CD8-positive, alpha-beta memory T cell (primary cell): ENCODE results near the gene DDR1. TPM values are rescaled to one million over a fixed set of nuclear protein-coding genes. Genes with fewer than 3 reads are reported as not detected.

Source experiments
- CTCF ChIA-PET: fragments of 350-600 bp; sonication (Branson Sonifier 250); formaldehyde crosslinking; loops from one replicate; lab custom pipeline; 2021; ENCODE audit warnings: antibody characterized with exemption; lab: Charles Lee
- POLR2A ChIA-PET: fragments of 350-600 bp; sonication (Branson Sonifier 250); formaldehyde crosslinking; loops from one replicate; lab custom pipeline; 2021; ENCODE audit warnings: antibody characterized with exemption; lab: Charles Lee
- DNase-seq, 5 donors: peaks; one replicate each; pipeline versions ENCODE4 v3.0.0 to v3.0.0-alpha.2; 2020 to 2022; ENCODE audit warnings: mixed read lengths in 1 of 5
- H3K27ac ChIP-seq: one replicate; pipeline ENCODE4 v1.7.0; 2013; ENCODE audit warnings: low read depth, mild to moderate bottlenecking, low read length, moderate library complexity
- H3K27me3 ChIP-seq: 2 replicates; pipeline ENCODE4 v1.7.0; 2013; ENCODE audit warnings: low read length, mild to moderate bottlenecking; ENCODE audit not compliant: insufficient read depth, poor library complexity, severe bottlenecking
- H3K36me3 ChIP-seq: 2 replicates; pipeline ENCODE4 v1.7.0; 2013; ENCODE audit warnings: mild to moderate bottlenecking, low read length, moderate library complexity; ENCODE audit not compliant: insufficient read depth
- H3K4me1 ChIP-seq: 2 replicates; pipeline ENCODE4 v1.7.0; 2013; ENCODE audit warnings: mild to moderate bottlenecking, low read length, moderate library complexity; ENCODE audit not compliant: insufficient read depth
- H3K4me3 ChIP-seq: 2 replicates; pipeline ENCODE4 v1.7.0; 2013; ENCODE audit warnings: mild to moderate bottlenecking, low read length
- H3K9me3 ChIP-seq: 2 replicates; pipeline ENCODE4 v1.7.0; 2013; ENCODE audit warnings: mild to moderate bottlenecking, low read length
- H3K27ac Mint-ChIP-seq, 8 donors: one replicate each; pipeline ENCODE4 v1.8.0; 2020 to 2021; ENCODE audit warnings: mixed read lengths in 8 of 8, mild to moderate bottlenecking in 6 of 8, inconsistent platforms in 3 of 8, moderate library complexity in 3 of 8
- H3K27me3 Mint-ChIP-seq, 2 donors: one replicate each; pipeline ENCODE4 v1.8.0; 2020 to 2021; ENCODE audit warnings: mixed read lengths in 2 of 2, mild to moderate bottlenecking in 1 of 2, moderate library complexity in 1 of 2
- H3K36me3 Mint-ChIP-seq, 3 donors: one replicate each; pipeline ENCODE4 v1.8.0; 2020 to 2021; ENCODE audit warnings: mixed read lengths in 3 of 3, inconsistent platforms in 1 of 3, mild to moderate bottlenecking in 1 of 3
- H3K4me1 Mint-ChIP-seq, 3 donors: one replicate each; pipeline ENCODE4 v1.8.0; 2020 to 2021; ENCODE audit warnings: mixed read lengths in 3 of 3, inconsistent platforms in 1 of 3, mild to moderate bottlenecking in 1 of 3
- H3K4me3 Mint-ChIP-seq, 7 donors: one replicate each; pipeline ENCODE4 v1.8.0; 2020 to 2021; ENCODE audit warnings: mixed read lengths in 7 of 7, mild to moderate bottlenecking in 6 of 7, moderate library complexity in 4 of 7, inconsistent platforms in 2 of 7
- H3K9me3 Mint-ChIP-seq, 5 donors: one replicate each; pipeline ENCODE4 v1.8.0; 2020 to 2022; ENCODE audit warnings: mixed read lengths in 5 of 5, mild to moderate bottlenecking in 3 of 5, moderate library complexity in 2 of 5, inconsistent platforms in 1 of 5
- polyA plus RNA-seq: library from polyadenylated mRNA; unstranded; fragments of 300-500 nt; fragmentation: Illumina TruSeq; gene quantifications from one replicate; pipeline ENCODE4 v1.2.3, GENCODE V29; 2021
- total RNA-seq, 2 experiments: library from RNA; stranded (reverse); gene quantifications; one replicate each; pipeline ENCODE4 v1.2.3, GENCODE V29; 2021

DDR1 gene
- total and polyA plus RNA-seq, 3 experiments from 2014 or later = 1.2 to 10.5 (median 10.1) TPM

DNA sequence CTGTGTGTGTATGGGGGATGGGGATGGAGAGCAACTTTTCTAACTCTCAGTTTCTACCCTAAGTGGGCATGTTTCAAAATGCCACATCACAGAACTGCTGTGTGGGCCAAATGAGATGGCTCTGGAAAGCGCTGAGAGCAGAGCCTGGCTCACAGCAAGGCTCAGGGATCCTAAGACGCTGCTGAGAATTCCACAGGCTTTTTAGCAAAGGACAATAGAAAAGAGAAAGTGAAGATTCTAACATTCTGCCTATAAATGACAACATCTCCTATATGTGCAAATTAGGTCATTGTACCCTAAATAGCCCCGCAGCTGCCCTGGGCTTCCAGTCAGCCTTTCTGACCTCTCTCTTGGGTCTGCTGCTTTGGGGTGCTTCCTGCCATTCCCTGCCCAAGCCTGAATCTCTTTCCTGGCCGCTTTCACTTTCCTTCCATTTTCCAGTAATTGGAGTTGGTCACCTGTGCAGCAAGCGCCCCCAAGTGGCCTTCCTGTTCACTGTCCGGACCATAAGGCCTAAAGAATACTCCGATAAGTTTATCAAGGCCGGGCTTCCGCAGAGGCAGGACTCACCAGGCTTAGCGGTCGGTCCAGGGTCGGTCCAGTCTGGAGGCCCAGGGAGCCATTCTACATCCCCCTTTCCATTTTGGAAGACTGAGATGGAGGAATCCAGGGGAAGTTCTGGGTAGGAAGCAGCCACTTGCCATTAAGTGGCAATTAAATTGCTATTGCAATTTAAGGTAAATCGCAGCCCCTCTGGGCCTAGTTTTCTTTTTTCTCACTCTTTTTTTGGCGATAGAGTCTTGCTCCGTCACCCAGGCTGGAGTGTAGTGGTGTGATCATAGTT is 6.7 kb upstream of the DDR1 start:
- H3K27me3 Mint-ChIP-seq = peaks cover 0 to 4% of the 10 kb centered on the region in 2 donors
- H3K4me3 ChIP-seq = peak overlapping the region; percentile 46
- H3K27ac ChIP-seq = peak overlapping the region; percentile 76

DNA sequence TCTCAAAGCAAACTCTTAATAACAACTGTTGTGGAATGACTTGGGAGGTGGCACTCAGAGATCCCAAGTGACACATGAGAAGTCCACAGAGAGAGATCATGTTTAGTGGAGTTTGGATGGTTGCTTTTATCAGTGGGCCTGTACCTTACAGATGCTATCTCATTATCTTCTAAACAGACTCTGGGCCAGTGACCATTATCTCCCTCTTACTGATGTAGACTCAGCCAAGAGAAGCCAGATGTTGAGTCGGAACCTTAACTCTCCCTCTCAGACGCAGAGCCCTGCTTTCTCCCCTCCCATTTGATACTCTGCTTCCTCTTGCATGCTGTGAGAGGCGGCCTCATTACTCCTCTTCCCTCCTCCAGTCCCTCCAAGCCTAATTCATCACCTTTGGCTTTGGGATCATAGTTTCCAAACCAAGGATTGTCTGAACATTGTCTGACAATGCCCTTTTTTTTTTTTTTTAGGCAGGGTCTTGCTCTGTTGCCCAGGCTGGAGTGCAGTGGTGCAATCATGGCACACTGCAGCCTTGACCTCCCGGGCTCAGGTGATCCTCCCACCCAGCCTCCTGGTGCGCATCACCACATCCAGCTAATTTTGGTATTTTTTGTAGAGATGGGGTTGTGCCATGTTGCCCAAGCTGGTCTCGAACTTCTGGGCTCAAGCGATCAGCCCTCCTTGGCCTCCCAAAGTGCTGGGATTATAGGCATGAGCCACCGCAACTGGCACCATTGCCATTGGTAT is 4.5 kb upstream of the DDR1 start:
- no peaks in the 10 kb centered on the region for H3K36me3 ChIP-seq
- CTCF ChIA-PET = interaction anchor here (0.7 to 12.3 kb wide), 7 partner anchors 16 to 1060 kb away, joined by 3 to 148 read pairs (median 4); no protein-coding TSS in a partner anchor

More for the DNA sequence above, 6.7 kb upstream of the DDR1 start:
- peak; percentile 59 to 84 (median 65) for DNase-seq
- H3K4me3 Mint-ChIP-seq = peak overlapping the region; percentile 77 to 97 (median 83)
- ChIA-PET POLR2A (no interaction called here), CTCF (interaction anchor here (0.9 to 12.3 kb wide), 12 partner anchors 10 to 260 kb away, joined by 3 to 148 read pairs (median 4); partner anchors contain the start of gene MRPS18B)
- peaks cover 9 to 17% (median 9%) of the 10 kb centered on the region in 3 donors for H3K4me1 Mint-ChIP-seq
- H3K36me3 Mint-ChIP-seq = no peaks in the 10 kb centered on the region
- Histone ChIP-seq H3K4me1 (peaks cover 14% of the 10 kb centered on the region), H3K9me3 (no peaks in the 10 kb centered on the region), H3K36me3 (no peaks in the 10 kb centered on the region), H3K27me3 (no peaks in the 10 kb centered on the region)
- H3K27ac Mint-ChIP-seq = peak overlapping the region; percentile 10 to 96 (median 81)
- H3K9me3 Mint-ChIP-seq = peaks cover 0 to 3% (median 0%) of the 10 kb centered on the region in 5 donors

DNA sequence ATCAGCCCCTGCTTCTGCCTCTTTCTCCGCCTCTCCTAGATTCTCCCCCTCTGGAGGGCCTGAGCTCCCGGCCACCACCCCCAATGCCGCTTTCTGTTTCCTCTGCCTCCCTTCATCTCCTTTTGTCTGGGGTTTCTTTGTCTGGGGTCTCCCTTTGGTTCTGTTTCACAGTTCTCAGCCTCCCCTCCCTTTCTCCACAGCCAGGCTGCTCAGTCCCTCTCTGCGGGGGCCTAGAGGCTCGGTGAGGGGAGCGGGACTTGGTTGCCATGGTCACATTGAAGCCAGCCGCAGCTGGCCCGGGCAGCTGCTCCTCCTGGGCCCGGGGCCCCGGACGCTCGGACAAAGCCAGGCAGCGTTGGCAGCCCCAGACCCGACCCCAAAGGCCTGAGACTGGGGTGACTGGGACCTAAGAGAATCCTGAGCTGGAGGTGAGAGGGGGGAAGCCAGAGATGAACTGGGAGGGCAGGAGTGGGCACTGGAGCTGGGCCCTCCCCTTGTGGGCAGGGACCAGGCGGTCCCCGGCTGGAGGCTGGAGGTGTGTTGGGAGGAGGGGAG is 3.5 kb upstream of the DDR1 start:
- H3K4me1 Mint-ChIP-seq = peaks cover 27 to 40% (median 28%) of the 10 kb centered on the region in 3 donors
- ChIA-PET CTCF (interaction anchor here (0.6 to 12.3 kb wide), 4 partner anchors 47 to 202 kb away, joined by 3 to 148 read pairs (median 5); no protein-coding TSS in a partner anchor), POLR2A (no interaction called here)
- Histone ChIP-seq H3K27me3 (no peaks in the 10 kb centered on the region), H3K4me1 (peaks cover 35% of the 10 kb centered on the region), H3K36me3 (no peaks in the 10 kb centered on the region), H3K9me3 (no peaks in the 10 kb centered on the region), H3K4me3 (no peak overlapping the region), H3K27ac (no peak overlapping the region)
- H3K9me3 Mint-ChIP-seq = no peaks in the 10 kb centered on the region
- peaks cover 0 to 7% of the 10 kb centered on the region in 2 donors for H3K27me3 Mint-ChIP-seq
- H3K36me3 Mint-ChIP-seq = no peaks in the 10 kb centered on the region
- DNase-seq = no peak
- peak overlapping the region in 3 of 8 donors; percentile 18 to 29 (median 22) for H3K27ac Mint-ChIP-seq
- peak overlapping the region in 1 of 7 donors; percentile 57 for H3K4me3 Mint-ChIP-seq

More for the DNA sequence above, 4.5 kb upstream of the DDR1 start:
- Mint-ChIP-seq H3K36me3 (no peaks in the 10 kb centered on the region), H3K4me3 (peak overlapping the region in 1 of 7 donors; percentile 57), H3K27me3 (peaks cover 0 to 3% of the 10 kb centered on the region in 2 donors), H3K27ac (peak overlapping the region in 5 of 8 donors; percentile 3 to 58 (median 15)), H3K4me1 (peaks cover 18 to 30% (median 19%) of the 10 kb centered on the region in 3 donors), H3K9me3 (no peaks in the 10 kb centered on the region)
- H3K9me3 ChIP-seq = no peaks in the 10 kb centered on the region
- no peak for DNase-seq
- POLR2A ChIA-PET = no interaction called here
- no peaks in the 10 kb centered on the region for H3K27me3 ChIP-seq
- peaks cover 26% of the 10 kb centered on the region for H3K4me1 ChIP-seq
- no peak overlapping the region for H3K4me3 ChIP-seq
- H3K27ac ChIP-seq = no peak overlapping the region

DNA sequence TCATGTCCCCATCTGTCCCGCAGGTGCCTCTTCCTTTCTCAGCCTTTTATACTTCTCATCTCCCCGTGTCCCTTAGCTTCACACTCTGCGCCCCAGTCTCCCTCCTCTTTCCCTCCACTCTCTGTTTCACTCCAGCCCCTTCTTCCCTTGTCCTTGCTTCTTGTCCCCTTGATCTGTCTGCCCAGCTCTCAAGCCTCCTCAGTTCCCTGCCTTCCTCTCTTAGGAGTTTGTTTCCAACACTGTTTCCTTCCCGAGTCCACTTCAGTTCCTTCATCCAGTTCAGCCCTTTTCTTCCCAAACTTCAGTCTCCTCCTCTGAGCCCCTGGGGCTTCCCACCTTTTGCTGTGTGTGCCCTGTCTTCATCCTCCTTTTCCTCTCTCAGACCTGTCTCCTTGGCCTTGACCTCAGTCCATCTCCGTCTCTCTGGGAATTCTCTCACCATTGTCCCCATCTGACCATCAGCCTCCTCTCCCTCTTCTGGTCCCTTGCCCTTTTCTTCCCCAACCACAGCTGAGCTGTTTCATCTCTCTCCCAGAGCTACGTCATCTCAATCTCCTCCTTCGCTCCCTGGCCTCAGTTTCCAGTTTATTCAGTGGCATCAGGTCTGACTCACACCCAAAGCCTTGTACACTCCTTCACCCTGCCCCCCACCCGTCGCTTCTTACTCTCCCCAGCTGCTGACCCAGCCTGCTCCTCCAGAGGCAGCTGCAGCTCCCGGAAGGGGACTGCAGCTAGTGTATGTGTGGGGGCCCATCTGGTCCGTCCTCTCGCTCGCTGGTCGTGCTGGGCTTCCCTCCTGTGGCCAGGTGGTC is 2.7 kb upstream of the DDR1 start:
- no peaks in the 10 kb centered on the region for H3K27me3 ChIP-seq
- Mint-ChIP-seq H3K27me3 (peaks cover 0 to 7% of the 10 kb centered on the region in 2 donors), H3K27ac (peak overlapping the region in 6 of 8 donors; percentile 1 to 93 (median 58)), H3K9me3 (no peaks in the 10 kb centered on the region), H3K4me3 (peak overlapping the region in 5 of 7 donors; percentile 26 to 57 (median 37)), H3K4me1 (peaks cover 32 to 48% (median 37%) of the 10 kb centered on the region in 3 donors), H3K36me3 (peaks cover 0 to 1% (median 0%) of the 10 kb centered on the region in 3 donors)
- no peak overlapping the region for H3K4me3 ChIP-seq
- no peak for DNase-seq
- CTCF ChIA-PET = interaction anchor here (0.7 to 12.3 kb wide), 5 partner anchors 48 to 203 kb away, joined by 3 to 148 read pairs (median 3); no protein-coding TSS in a partner anchor
- H3K4me1 ChIP-seq = peaks cover 43% of the 10 kb centered on the region
- H3K9me3 ChIP-seq = no peaks in the 10 kb centered on the region
- H3K36me3 ChIP-seq = no peaks in the 10 kb centered on the region
- POLR2A ChIA-PET = no interaction called here
- no peak overlapping the region for H3K27ac ChIP-seq

DNA sequence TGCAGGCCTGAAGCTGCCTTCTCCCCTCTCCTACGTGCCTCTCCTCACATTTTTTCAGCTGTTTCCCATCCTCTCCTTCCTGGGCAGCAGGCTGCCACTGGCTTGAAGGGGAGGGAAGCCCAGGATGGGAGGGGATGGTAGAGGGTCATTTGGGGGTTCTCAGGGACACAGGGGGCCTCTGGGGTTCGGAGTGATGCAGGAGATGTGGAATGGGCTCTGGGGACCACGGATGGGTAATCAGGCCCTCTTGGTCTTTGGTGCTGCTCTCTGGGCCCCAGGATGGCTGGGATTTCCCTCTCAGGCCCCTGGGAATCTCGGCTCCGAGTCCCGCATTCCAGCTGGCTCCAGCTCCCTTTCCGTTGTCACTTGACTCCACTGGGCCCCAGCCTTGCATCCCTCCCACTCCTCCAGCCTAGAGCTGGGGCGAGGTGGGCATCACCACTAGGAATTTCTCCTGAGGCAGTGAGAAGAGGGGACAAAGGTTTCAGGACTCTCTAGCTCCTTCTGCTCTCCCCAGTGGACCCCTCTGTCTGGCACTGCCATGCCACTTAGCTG is 2.0 kb upstream of the DDR1 start:
- Mint-ChIP-seq H3K27ac (peak overlapping the region in 3 of 8 donors; percentile 56 to 95 (median 57)), H3K4me3 (peak overlapping the region in 1 of 7 donors; percentile 57), H3K27me3 (peaks cover 0 to 7% of the 10 kb centered on the region in 2 donors), H3K9me3 (no peaks in the 10 kb centered on the region), H3K4me1 (peaks cover 30 to 49% (median 34%) of the 10 kb centered on the region in 3 donors), H3K36me3 (peaks cover 0 to 2% (median 0%) of the 10 kb centered on the region in 3 donors)
- no peaks in the 10 kb centered on the region for H3K36me3 ChIP-seq
- no peak overlapping the region for H3K4me3 ChIP-seq
- no peak for DNase-seq
- POLR2A ChIA-PET = no interaction called here
- H3K9me3 ChIP-seq = no peaks in the 10 kb centered on the region
- CTCF ChIA-PET = interaction anchor here (0.8 to 12.3 kb wide), 2 partner anchors 57 to 197 kb away, joined by 3 to 148 read pairs; no protein-coding TSS in a partner anchor
- no peaks in the 10 kb centered on the region for H3K27me3 ChIP-seq
- peaks cover 44% of the 10 kb centered on the region for H3K4me1 ChIP-seq
- H3K27ac ChIP-seq = no peak overlapping the region

DNA sequence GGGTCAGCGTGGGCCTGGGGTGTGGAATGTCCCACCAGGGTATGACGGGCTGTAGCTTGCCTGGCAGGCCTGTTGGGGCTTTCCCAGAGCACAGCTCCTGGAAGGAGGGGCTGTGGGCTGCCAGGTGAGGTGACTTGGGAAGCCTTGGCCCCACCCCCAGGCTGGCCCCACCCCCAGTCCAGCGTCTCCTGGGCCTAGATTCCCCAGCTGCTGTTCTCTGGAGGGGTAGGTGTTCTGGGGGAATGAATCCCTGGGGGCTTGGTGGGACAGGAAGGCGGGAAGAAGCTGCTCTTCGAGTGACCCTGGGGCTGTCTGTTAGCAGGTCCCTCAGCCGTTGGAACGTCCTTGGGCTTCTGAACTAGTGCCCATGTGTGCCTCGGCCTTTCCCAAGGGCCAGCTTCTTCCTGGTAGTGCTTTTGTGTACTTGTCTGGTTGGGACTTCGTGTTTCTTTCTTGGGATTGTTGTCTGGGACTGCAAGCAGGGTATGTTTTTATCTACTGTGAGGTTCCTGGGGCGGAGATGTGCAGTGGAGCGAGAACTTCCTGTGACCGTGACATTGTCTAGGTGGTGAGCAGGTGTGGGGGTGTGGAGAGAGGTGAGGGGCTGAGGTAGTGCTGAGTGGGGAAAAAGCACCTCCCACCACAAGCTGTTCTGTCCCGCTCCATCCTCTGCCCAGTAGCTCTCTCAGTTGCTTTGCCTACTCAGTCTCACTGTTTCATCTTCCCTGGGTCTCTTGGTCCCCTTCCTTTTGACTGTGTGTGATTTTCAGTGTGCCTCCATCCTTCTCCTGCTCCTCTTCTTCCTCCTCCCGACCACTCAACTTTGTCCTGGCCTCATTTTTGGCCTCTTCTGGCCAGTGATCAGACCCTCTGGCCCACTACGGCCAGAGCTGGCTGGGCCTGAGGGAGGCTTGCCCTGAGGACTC is 1.3 kb upstream of the DDR1 start:
- Mint-ChIP-seq H3K27me3 (peaks cover 0 to 7% of the 10 kb centered on the region in 2 donors), H3K36me3 (peaks cover 0 to 2% (median 0%) of the 10 kb centered on the region in 3 donors), H3K9me3 (no peaks in the 10 kb centered on the region), H3K4me1 (peaks cover 26 to 42% (median 28%) of the 10 kb centered on the region in 3 donors), H3K4me3 (peak overlapping the region; percentile 69 to 91 (median 76)), H3K27ac (peak overlapping the region in 7 of 8 donors; percentile 41 to 95 (median 75))
- Histone ChIP-seq H3K4me3 (no peak overlapping the region), H3K36me3 (no peaks in the 10 kb centered on the region), H3K27me3 (no peaks in the 10 kb centered on the region), H3K4me1 (peaks cover 37% of the 10 kb centered on the region), H3K27ac (peak overlapping the region; percentile 60), H3K9me3 (no peaks in the 10 kb centered on the region)
- CTCF ChIA-PET = interaction anchor here (1.3 to 12.3 kb wide), 2 partner anchors 57 to 197 kb away, joined by 5 to 148 read pairs; no protein-coding TSS in a partner anchor
- peak in 1 of 5 donors; percentile 42 for DNase-seq
- POLR2A ChIA-PET = interaction anchor here (0.8 kb wide), 1 partner anchor 145 kb away, joined by 3 read pairs; no protein-coding TSS in a partner anchor
